Mucosa of rectum (tissue), 2 donors: ENCODE results near the gene UBE3B.

Source experiments
- H3K27ac ChIP-seq, 2 donors: one replicate each; pipeline ENCODE4 v1.7.0; 2013; ENCODE audit warnings: inconsistent platforms in 2 of 2, low read depth in 2 of 2, low read length in 2 of 2
- H3K27me3 ChIP-seq, 2 donors: one replicate each; pipeline ENCODE4 v1.7.0; 2013; ENCODE audit warnings: low read length in 2 of 2; ENCODE audit not compliant: control insufficient read depth in 2 of 2, insufficient read depth in 2 of 2
- H3K36me3 ChIP-seq, 2 donors: one replicate each; pipeline ENCODE4 v1.7.0; 2013; ENCODE audit warnings: low read length in 2 of 2; ENCODE audit not compliant: control insufficient read depth in 2 of 2, insufficient read depth in 2 of 2
- H3K4me1 ChIP-seq, 2 donors: one replicate each; pipeline ENCODE4 v1.7.0; 2013; ENCODE audit warnings: low read length in 2 of 2, mild to moderate bottlenecking in 1 of 2; ENCODE audit not compliant: control insufficient read depth in 2 of 2, insufficient read depth in 2 of 2
- H3K4me3 ChIP-seq, 2 donors: one replicate each; pipeline ENCODE4 v1.7.0; 2013; ENCODE audit warnings: low read length in 2 of 2
- H3K9ac ChIP-seq, 2 donors: one replicate each; pipeline ENCODE4 v1.7.0; 2013; ENCODE audit warnings: low read length in 2 of 2, low read depth in 1 of 2, mild to moderate bottlenecking in 1 of 2
- H3K9me3 ChIP-seq, 2 donors: one replicate each; pipeline ENCODE4 v1.7.0; 2013; ENCODE audit warnings: low read length in 2 of 2; ENCODE audit not compliant: control insufficient read depth in 2 of 2
- donor health status: healthy.
- donor health status: Normal muscosa, but diverticular disease.

UBE3B gene

GRCh38 chr12:109493938-109494337 is 16.5 kb downstream of the UBE3B start:
- Histone ChIP-seq H3K4me3 (no peak overlapping the region), H3K27me3 (no peaks in the 10 kb centered on the region), H3K36me3 (peaks cover 58 to 66% of the 10 kb centered on the region in 2 donors), H3K9me3 (no peaks in the 10 kb centered on the region), H3K4me1 (no peaks in the 10 kb centered on the region), H3K27ac (no peak overlapping the region), H3K9ac (no peak overlapping the region)

- peaks cover 58 to 66% of the 10 kb centered on the region in 2 donors for H3K36me3 ChIP-seq
- H3K9ac ChIP-seq, result no peak overlapping the region
- no peaks in the 10 kb centered on the region for H3K4me1 ChIP-seq
- no peaks in the 10 kb centered on the region for H3K27me3 ChIP-seq
- no peak overlapping the region for H3K4me3 ChIP-seq
- H3K9me3 ChIP-seq, result no peaks in the 10 kb centered on the region
- no peak overlapping the region for H3K27ac ChIP-seq
These were observed 17.0 kb downstream of the UBE3B start for GRCh38 chr12:109494348-109494881.

DNA sequence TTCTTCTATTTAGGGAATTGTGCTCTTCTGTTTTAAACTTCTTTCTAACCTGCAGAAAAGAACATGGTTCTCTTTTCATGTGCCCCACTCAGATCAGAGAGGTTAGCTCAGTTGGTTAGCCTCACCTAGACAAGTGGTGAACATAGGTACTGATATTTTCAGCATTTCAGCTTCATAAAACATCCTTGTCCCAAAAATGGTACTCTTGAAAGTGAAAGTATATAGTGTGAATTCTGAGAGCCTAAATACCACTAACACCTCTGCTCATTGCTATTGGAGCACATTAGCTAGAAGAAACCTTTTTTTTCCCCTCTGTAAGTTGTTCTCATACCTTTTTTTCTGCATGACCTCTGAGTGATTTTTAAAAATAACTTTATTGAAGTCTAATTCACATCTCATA is 17.6 kb downstream of the UBE3B start:
- Histone ChIP-seq H3K36me3 (peaks cover 57 to 63% of the 10 kb centered on the region in 2 donors), H3K9me3 (no peaks in the 10 kb centered on the region), H3K27ac (no peak overlapping the region), H3K4me3 (no peak overlapping the region), H3K4me1 (no peaks in the 10 kb centered on the region), H3K27me3 (no peaks in the 10 kb centered on the region), H3K9ac (no peak overlapping the region)

DNA sequence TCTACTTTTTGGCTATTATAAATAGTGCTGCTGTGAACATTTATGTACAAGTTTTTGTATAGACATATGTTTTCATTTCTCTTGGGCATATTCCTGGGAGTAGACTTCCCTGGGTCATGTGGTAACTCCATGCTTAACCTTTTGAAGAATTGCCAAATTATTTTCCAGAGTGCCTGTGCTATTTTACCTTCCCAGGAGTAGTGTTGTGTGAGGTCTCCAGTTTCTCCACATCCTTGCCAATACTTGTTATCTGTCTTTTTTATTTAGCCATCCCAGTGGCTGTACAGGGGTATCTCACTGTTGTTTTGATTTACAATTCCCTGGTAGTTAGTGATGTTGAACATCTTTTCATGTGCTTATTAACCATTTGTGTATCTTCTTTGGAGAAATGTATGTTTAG is 18.9 kb downstream of the UBE3B start:
- Histone ChIP-seq H3K27ac (no peak overlapping the region), H3K9me3 (no peaks in the 10 kb centered on the region), H3K4me3 (no peak overlapping the region), H3K9ac (no peak overlapping the region), H3K27me3 (no peaks in the 10 kb centered on the region), H3K36me3 (peaks cover 56 to 63% of the 10 kb centered on the region in 2 donors), H3K4me1 (no peaks in the 10 kb centered on the region)

DNA sequence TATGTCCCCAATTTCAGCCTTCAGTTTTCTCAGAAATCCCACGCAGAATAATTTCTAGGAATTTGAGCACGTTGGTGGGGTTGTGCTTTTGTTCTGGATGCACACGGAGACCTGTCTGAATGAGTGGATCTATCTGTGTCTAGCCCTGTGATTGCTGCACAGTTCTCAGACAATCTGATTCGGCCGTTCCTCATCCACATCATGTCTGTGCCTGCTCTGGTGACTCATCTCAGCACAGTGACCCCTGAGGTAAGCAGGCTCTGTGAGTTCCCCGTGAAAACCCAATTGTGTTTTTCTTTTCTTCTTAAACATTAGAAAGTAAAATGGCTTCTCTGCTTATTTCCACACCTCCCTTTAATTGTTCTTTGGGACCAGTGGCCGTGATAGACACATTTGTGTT is 20.2 kb downstream of the UBE3B start:
- H3K36me3 ChIP-seq, result peaks cover 58 to 68% of the 10 kb centered on the region in 2 donors

DNA sequence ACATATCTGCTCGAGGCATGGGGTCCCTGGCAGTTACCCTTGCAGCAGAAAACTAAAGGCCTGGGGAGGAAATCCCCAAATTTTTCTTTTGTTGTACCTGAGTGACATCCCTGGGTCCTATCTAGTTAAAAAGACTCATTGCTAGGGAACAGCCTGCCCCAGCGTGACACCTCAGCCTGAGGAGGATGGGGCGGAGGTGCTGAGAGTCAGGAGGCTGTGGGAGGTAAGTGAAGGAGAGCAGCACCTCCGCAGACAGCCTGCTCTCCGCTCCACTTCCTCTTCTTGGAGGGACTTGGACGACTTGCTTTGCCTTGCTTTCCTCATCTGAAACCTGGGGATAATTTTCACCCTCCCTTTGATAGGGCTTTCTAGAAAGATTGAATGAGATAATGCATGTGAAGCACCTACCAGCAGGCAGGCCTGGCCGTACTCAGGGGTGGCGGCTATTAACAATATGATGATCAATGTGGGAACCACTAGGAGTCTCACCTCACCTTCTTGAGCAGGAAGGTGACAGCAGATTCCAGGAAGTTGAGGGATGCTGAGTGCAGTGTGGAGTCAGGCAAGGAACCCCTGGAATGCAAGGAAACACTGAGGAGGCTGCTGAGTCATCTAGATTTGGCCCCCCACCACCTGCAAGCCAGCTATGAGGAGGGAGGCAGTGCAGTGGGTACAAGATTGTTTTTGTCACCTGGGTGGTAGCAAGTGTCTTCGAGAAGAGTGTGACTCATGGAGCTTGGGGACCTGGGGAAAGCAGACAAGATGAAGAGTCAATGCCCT is 23.2 kb downstream of the UBE3B start:
- Histone ChIP-seq H3K4me1 (no peaks in the 10 kb centered on the region), H3K27me3 (no peaks in the 10 kb centered on the region), H3K4me3 (no peak overlapping the region), H3K27ac (no peak overlapping the region), H3K9ac (no peak overlapping the region), H3K9me3 (no peaks in the 10 kb centered on the region), H3K36me3 (peaks cover 70 to 76% of the 10 kb centered on the region in 2 donors)

More for the DNA sequence above, 20.2 kb downstream of the UBE3B start:
- H3K9me3 ChIP-seq, result no peaks in the 10 kb centered on the region
- no peak overlapping the region for H3K27ac ChIP-seq
- no peak overlapping the region for H3K4me3 ChIP-seq
- no peak overlapping the region for H3K9ac ChIP-seq
- no peaks in the 10 kb centered on the region for H3K4me1 ChIP-seq
- no peaks in the 10 kb centered on the region for H3K27me3 ChIP-seq

DNA sequence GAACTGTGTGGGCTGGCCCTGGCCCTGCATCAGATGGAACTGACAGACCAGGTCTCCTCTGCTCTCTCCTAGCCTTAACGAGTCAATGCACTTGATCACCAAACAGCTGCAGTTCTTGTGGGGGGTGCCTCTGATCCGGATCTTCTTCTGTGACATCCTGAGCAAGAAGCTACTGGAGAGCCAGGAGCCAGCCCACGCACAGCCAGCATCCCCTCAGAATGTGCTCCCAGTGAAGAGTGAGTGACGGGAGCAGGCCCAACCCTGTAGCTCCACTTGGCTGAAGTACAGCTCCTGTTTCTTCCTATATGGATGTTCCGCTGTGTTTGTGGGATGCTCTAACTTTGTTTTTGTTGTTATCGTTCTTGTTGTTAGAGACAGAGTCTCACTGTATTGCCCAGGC is 23.9 kb downstream of the UBE3B start:
- Histone ChIP-seq H3K27me3 (no peaks in the 10 kb centered on the region), H3K9me3 (no peaks in the 10 kb centered on the region), H3K9ac (no peak overlapping the region), H3K4me3 (no peak overlapping the region), H3K36me3 (peaks cover 74 to 81% of the 10 kb centered on the region in 2 donors), H3K27ac (no peak overlapping the region), H3K4me1 (no peaks in the 10 kb centered on the region)

GRCh38 chr12:109502332-109502731 is 24.9 kb downstream of the UBE3B start:
- Histone ChIP-seq H3K4me1 (no peaks in the 10 kb centered on the region), H3K4me3 (no peak overlapping the region), H3K27me3 (no peaks in the 10 kb centered on the region), H3K9ac (no peak overlapping the region), H3K36me3 (peaks cover 83 to 89% of the 10 kb centered on the region in 2 donors), H3K9me3 (no peaks in the 10 kb centered on the region), H3K27ac (no peak overlapping the region)

- H3K9ac ChIP-seq, result no peak overlapping the region
- no peak overlapping the region for H3K4me3 ChIP-seq
- no peaks in the 10 kb centered on the region for H3K4me1 ChIP-seq
- peaks cover 83 to 89% of the 10 kb centered on the region in 2 donors for H3K36me3 ChIP-seq
- H3K27me3 ChIP-seq, result no peaks in the 10 kb centered on the region
- no peaks in the 10 kb centered on the region for H3K9me3 ChIP-seq
- H3K27ac ChIP-seq, result no peak overlapping the region
These were observed 26.2 kb downstream of the UBE3B start for GRCh38 chr12:109503611-109504010.

DNA sequence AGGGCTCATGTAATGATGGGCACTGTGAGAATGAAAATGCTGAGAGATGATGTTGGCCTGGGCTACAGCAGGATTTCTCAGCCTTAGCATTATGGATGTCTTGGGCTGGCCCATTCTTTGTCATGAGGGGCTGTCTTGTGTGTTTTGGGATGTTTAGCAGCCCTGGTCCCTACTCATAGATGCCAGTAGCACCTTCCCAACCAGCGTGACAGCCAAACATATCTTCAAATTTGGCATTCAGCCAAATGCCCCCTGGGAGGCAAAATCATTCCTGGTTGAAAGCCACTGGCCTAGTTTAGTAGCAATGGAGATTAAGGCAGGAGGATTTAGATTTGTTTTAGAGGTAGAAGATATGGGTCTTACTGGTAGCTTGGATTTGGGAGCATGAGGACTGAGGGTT is 26.6 kb downstream of the UBE3B start:
- H3K4me1 ChIP-seq, result no peaks in the 10 kb centered on the region
- H3K9ac ChIP-seq, result no peak overlapping the region
- H3K36me3 ChIP-seq, result peaks cover 82 to 89% of the 10 kb centered on the region in 2 donors
- H3K27me3 ChIP-seq, result no peaks in the 10 kb centered on the region
- no peaks in the 10 kb centered on the region for H3K9me3 ChIP-seq
- no peak overlapping the region for H3K27ac ChIP-seq
- no peak overlapping the region for H3K4me3 ChIP-seq
